Stimulated activated CD4-positive, alpha-beta T cell treated with anti-CD3 and anti-CD28 coated beads, Interleukin-15, amount 100 ng/mL, for 24 hours (primary cell): ENCODE results near the gene AP3B1.

Source experiments
- DNase-seq: peaks from one replicate; pipeline ENCODE4 v3.0.0-alpha.2; 2020

Gene AP3B1

GRCh38 chr5:78294248-78295034 is at the start of gene AP3B1:
AP3B1 (minus strand) TSS chr5:78294698; CDS start chr5:78294579, 119 bp downstream.
- DNase-seq = peak; percentile 99

- no peak for DNase-seq
Measured at GRCh38 chr5:78341440-78341839, 46.9 kb upstream of the AP3B1 start.

GRCh38 chr5:78339617-78340436 is 45.3 kb upstream of the AP3B1 start:
- no peak for DNase-seq

- DNase-seq = no peak
Measured at GRCh38 chr5:78336698-78337097, 42.2 kb upstream of the AP3B1 start.

GRCh38 chr5:78335976-78336375 is 41.5 kb upstream of the AP3B1 start:
- no peak for DNase-seq

GRCh38 chr5:78334811-78335210 is 40.3 kb upstream of the AP3B1 start:
- DNase-seq = no peak

GRCh38 chr5:78331523-78332080 is 37.1 kb upstream of the AP3B1 start:
- DNase-seq = no peak

GRCh38 chr5:78328585-78329173 is 34.2 kb upstream of the AP3B1 start:
- no peak for DNase-seq

GRCh38 chr5:78327761-78328510 is 33.4 kb upstream of the AP3B1 start:
- DNase-seq = no peak

GRCh38 chr5:78326930-78327329 is 32.4 kb upstream of the AP3B1 start:
- no peak for DNase-seq

- no peak for DNase-seq
Measured at GRCh38 chr5:78323241-78323640, 28.7 kb upstream of the AP3B1 start.

- no peak for DNase-seq
Measured at GRCh38 chr5:78320401-78320800, 25.9 kb upstream of the AP3B1 start.

GRCh38 chr5:78318337-78318736 is 23.8 kb upstream of the AP3B1 start:
- DNase-seq = no peak

- no peak for DNase-seq
Measured at GRCh38 chr5:78317515-78317914, 23.0 kb upstream of the AP3B1 start.

GRCh38 chr5:78308703-78309102 is 14.2 kb upstream of the AP3B1 start:
- DNase-seq = no peak

GRCh38 chr5:78300464-78301045 is 6.1 kb upstream of the AP3B1 start:
- DNase-seq = no peak

- DNase-seq = peak; percentile 64
Measured at GRCh38 chr5:78295035-78295961, 800 bp upstream of the AP3B1 start.

GRCh38 chr5:78293851-78294247 is 649 bp downstream of the AP3B1 start:
- no peak for DNase-seq

GRCh38 chr5:78291687-78292086 is 2.8 kb downstream of the AP3B1 start:
- DNase-seq = no peak

- DNase-seq = no peak
Measured at GRCh38 chr5:78289911-78290310, 4.6 kb downstream of the AP3B1 start.

- DNase-seq = no peak
Measured at GRCh38 chr5:78288246-78288645, 6.3 kb downstream of the AP3B1 start.
